ENCODE results near the gene SH3TC1. TPM values are rescaled to one million over a fixed set of nuclear protein-coding genes. Genes with fewer than 3 reads are reported as not detected.

The SH3TC1 gene
- total and polyA plus RNA-seq, 10 donors, result 23.3 to 157 (median 62.0) TPM

DNA sequence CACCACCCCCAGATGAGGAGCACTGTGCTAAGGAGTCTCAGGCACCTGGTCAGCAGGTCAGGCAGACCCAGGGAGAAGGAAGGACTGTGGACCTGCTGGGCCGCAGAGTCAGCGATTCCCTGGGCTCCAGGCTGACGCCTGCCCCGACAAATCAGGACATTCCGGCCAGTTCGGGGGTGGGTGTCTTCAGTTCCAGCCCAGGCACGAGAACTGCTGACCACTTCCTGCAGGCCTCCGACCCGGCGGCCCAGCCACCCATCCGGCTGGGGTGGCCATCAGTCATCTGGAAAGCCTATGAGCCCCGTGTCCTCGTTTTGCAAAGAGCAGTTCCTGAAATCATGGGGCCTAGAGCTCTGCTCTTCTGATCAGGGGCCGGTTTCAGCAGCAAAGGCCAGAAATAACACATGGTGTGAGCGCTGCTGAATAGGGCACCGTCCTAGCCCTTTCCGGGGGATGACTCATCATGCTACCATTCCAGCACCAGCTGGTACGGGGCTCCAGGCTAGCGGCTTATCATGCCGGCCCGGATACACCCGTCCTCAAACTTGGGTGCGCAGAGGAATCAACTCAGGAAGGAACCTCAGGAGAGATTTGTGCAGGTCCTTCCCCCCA is 7.8 kb upstream of the SH3TC1 start:
- peak; percentile 89 for DNase-seq
- TF ChIP-seq POLR2A (IDR thresholded peaks at IDR 0.05) (no peak), POLR2AphosphoS5 (IDR thresholded peaks at IDR 0.05) (peak; percentile 86 to 90 (median 86))
- TF ChIP-seq, protein P1, sequence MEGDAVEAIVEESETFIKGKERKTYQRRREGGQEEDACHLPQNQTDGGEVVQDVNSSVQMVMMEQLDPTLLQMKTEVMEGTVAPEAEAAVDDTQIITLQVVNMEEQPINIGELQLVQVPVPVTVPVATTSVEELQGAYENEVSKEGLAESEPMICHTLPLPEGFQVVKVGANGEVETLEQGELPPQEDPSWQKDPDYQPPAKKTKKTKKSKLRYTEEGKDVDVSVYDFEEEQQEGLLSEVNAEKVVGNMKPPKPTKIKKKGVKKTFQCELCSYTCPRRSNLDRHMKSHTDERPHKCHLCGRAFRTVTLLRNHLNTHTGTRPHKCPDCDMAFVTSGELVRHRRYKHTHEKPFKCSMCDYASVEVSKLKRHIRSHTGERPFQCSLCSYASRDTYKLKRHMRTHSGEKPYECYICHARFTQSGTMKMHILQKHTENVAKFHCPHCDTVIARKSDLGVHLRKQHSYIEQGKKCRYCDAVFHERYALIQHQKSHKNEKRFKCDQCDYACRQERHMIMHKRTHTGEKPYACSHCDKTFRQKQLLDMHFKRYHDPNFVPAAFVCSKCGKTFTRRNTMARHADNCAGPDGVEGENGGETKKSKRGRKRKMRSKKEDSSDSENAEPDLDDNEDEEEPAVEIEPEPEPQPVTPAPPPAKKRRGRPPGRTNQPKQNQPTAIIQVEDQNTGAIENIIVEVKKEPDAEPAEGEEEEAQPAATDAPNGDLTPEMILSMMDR (IDR thresholded peaks at IDR 0.05 in 8 of 11, conservative IDR thresholded peaks at IDR 0.05 in 3 of 11), result no peak
- Histone ChIP-seq H3K4me1 (peaks cover 20 to 71% (median 55%) of the 10 kb centered on the region in 6 donors), H3K27ac (peak overlapping the region; percentile 57 to 88 (median 84)), H3K36me3 (no peaks in the 10 kb centered on the region), H3K27me3 (replicated peaks in 1 of 7) (no peaks in the 10 kb centered on the region), H3K4me3 (peak overlapping the region in 1 of 8 donors; percentile 24), H3K9me3 (no peaks in the 10 kb centered on the region)
- 0 to 34% (median 17%) methylated on average over 5 to 23 of the region's 23 CpGs for WGBS, 5 donors
- intact Hi-C loops (cut with DNase I; ENCODE audit: low total_unique reads), result loop anchor here (2.0 kb wide), 1 partner anchor 32 kb away; the partner anchor contains the start of gene ABLIM2

- Histone ChIP-seq H3K9me3 (no peaks in the 10 kb centered on the region), H3K4me3 (no peak overlapping the region), H3K4me1 (peaks cover 21 to 86% (median 65%) of the 10 kb centered on the region in 6 donors), H3K36me3 (no peaks in the 10 kb centered on the region), H3K27me3 (replicated peaks in 1 of 7) (no peaks in the 10 kb centered on the region), H3K27ac (peak overlapping the region in 6 of 8 donors; percentile 9 to 88 (median 86))
- WGBS, 5 donors, result 41 to 48% (median 44%) methylated on average over 17 to 18 of the region's 18 CpGs
- intact Hi-C loops (cut with DNase I; ENCODE audit: low total_unique reads), result no loop called here
- TF ChIP-seq POLR2A (IDR thresholded peaks at IDR 0.05) (no peak), POLR2AphosphoS5 (IDR thresholded peaks at IDR 0.05) (peak in 2 of 3 donors; percentile 37 to 63)
- TF ChIP-seq, protein P1 (IDR thresholded peaks at IDR 0.05 in 8 of 11, conservative IDR thresholded peaks at IDR 0.05 in 3 of 11), result peak in 10 of 11 experiments; percentile 28 to 62 (median 53)
- DNase-seq, result peak; percentile 86
Measured at GRCh38 chr4:8192748-8193738, 6.0 kb upstream of the SH3TC1 start.

- WGBS, 5 donors, result 85 to 93% (median 88%) methylated on average over 17 to 19 of the region's 19 CpGs
- no peak overlapping the region for H3K4me3 ChIP-seq
- peaks cover 27 to 86% (median 68%) of the 10 kb centered on the region in 6 donors for H3K4me1 ChIP-seq
- TF ChIP-seq, protein P1 (IDR thresholded peaks at IDR 0.05 in 8 of 11, conservative IDR thresholded peaks at IDR 0.05 in 3 of 11), result no peak
- no peak for TF ChIP-seq POLR2A (IDR thresholded peaks at IDR 0.05)
- no peak for TF ChIP-seq POLR2AphosphoS5 (IDR thresholded peaks at IDR 0.05)
- no peaks in the 10 kb centered on the region for H3K36me3 ChIP-seq
- no peak for DNase-seq
- intact Hi-C loops (cut with DNase I; ENCODE audit: low total_unique reads), result no loop called here
- H3K9me3 ChIP-seq, result no peaks in the 10 kb centered on the region
- H3K27ac ChIP-seq, result no peak overlapping the region
- no peaks in the 10 kb centered on the region for H3K27me3 ChIP-seq (replicated peaks in 1 of 7)
Measured at GRCh38 chr4:8194306-8195242, 4.5 kb upstream of the SH3TC1 start.
